ENCODE measurements around the gene EHBP1L1.

EHBP1L1 gene

GRCh38 chr11:65619281-65619928, 43.6 kb downstream of the EHBP1L1 start:
- TF ChIP-seq EZH2 (IDR thresholded peaks at IDR 0.05) (no peak), POLR2AphosphoS5 (IDR thresholded peaks at IDR 0.05; ENCODE audit: borderline replicate concordance, low read depth, low read length) (no peak), FOXP2 (optimal IDR thresholded peaks at IDR 0.05; ENCODE audit: control extremely low read depth, extremely low read length, insufficient read depth) (no peak)
- no peak overlapping the region for H3K9ac ChIP-seq (ENCODE audit: insufficient read length)
- H3K36me3 ChIP-seq (ENCODE audit: insufficient read depth, low read length), result peaks cover 21% of the 10 kb centered on the region; the same call in 1 of the 2 replicates
- H3K9me3 ChIP-seq (ENCODE audit: low read depth, low read length), result no peaks in the 10 kb centered on the region
- DNase-seq (ENCODE audit: low read depth, low spot score), result no peak
- H3K27ac ChIP-seq, result no peak overlapping the region
- no peak overlapping the region for H3K4me3 ChIP-seq

DNA sequence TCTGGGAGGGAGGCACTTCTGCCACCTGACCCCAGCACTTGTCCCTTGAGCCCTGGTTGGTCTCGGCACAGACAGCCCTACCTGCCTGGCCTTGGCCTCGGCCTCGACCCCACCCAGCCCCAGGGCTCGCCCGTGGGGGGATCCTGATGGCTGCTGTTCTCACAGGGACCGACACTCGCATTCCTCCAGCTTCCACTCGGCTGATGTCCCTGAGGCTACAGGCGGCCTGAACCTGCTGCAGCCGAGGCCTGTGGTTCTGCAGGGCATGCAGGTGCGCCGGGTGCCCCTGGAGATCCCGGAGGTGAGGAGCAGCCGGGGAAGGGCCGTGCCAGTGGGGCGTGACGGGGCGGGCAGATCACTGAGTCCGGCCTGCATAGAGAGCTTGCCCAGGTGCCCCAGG, 44.8 kb downstream of the EHBP1L1 start:
- TF ChIP-seq POLR2AphosphoS5 (IDR thresholded peaks at IDR 0.05; ENCODE audit: borderline replicate concordance, low read depth, low read length), result no peak
- Histone ChIP-seq H3K27ac (no peak overlapping the region), H3K4me3 (no peak overlapping the region), H3K9ac (ENCODE audit: insufficient read length) (no peak overlapping the region), H3K36me3 (ENCODE audit: insufficient read depth, low read length) (peaks cover 21% of the 10 kb centered on the region; the same call in 1 of the 2 replicates), H3K9me3 (ENCODE audit: low read depth, low read length) (no peaks in the 10 kb centered on the region)
- no peak for DNase-seq (ENCODE audit: low read depth, low spot score)

GRCh38 chr11:65621460-65621859, 45.6 kb downstream of the EHBP1L1 start:
- Histone ChIP-seq H3K4me3 (no peak overlapping the region), H3K27ac (no peak overlapping the region), H3K9ac (ENCODE audit: insufficient read length) (no peak overlapping the region), H3K9me3 (ENCODE audit: low read depth, low read length) (no peaks in the 10 kb centered on the region), H3K36me3 (ENCODE audit: insufficient read depth, low read length) (peaks cover 22% of the 10 kb centered on the region; the same call in 1 of the 2 replicates)
- no peak for DNase-seq (ENCODE audit: low read depth, low spot score)
- TF ChIP-seq POLR2AphosphoS5 (IDR thresholded peaks at IDR 0.05; ENCODE audit: borderline replicate concordance, low read depth, low read length), result no peak

- TF ChIP-seq FOXP2 (optimal IDR thresholded peaks at IDR 0.05; ENCODE audit: control extremely low read depth, extremely low read length, insufficient read depth), result no peak
- no peak for TF ChIP-seq POLR2AphosphoS5 (IDR thresholded peaks at IDR 0.05; ENCODE audit: borderline replicate concordance, low read depth, low read length)
- no peak for TF ChIP-seq EZH2 (IDR thresholded peaks at IDR 0.05)
- Histone ChIP-seq H3K4me3 (no peak overlapping the region), H3K36me3 (ENCODE audit: insufficient read depth, low read length) (peaks cover 26% of the 10 kb centered on the region; the same call in 1 of the 2 replicates), H3K9me3 (ENCODE audit: low read depth, low read length) (no peaks in the 10 kb centered on the region), H3K27ac (no peak overlapping the region), H3K9ac (ENCODE audit: insufficient read length) (no peak overlapping the region)
- no peak for DNase-seq (ENCODE audit: low read depth, low spot score)
Measured at GRCh38 chr11:65622011-65622410, 46.2 kb downstream of the EHBP1L1 start.

DNA sequence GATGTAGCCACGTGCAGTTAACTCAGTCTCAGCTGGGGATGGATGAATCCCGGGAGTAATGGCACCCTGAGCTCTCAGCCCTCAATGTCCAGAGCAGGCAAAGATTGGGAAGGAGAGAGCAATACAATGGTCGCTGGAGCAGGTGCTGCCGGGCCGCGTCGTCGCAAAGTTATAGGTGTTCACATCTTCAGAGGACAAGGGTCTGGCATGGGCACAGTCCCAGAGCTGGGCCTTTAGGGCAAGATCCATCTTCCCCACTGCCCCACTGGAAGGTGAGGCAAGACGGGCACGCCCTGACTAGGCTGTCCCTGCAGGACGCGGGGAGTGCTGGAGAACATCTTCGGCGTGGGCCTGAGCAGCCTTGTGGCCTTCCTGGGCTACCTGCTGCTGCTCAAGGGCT, 47.3 kb downstream of the EHBP1L1 start:
- TF ChIP-seq EZH2 (IDR thresholded peaks at IDR 0.05), result no peak
- TF ChIP-seq FOXP2 (optimal IDR thresholded peaks at IDR 0.05; ENCODE audit: control extremely low read depth, extremely low read length, insufficient read depth), result no peak
- no peak for TF ChIP-seq POLR2AphosphoS5 (IDR thresholded peaks at IDR 0.05; ENCODE audit: borderline replicate concordance, low read depth, low read length)
- peaks cover 23% of the 10 kb centered on the region; the same call in 1 of the 2 replicates for H3K36me3 ChIP-seq (ENCODE audit: insufficient read depth, low read length)
- H3K27ac ChIP-seq, result no peak overlapping the region
- no peak for DNase-seq (ENCODE audit: low read depth, low spot score)
- no peaks in the 10 kb centered on the region for H3K9me3 ChIP-seq (ENCODE audit: low read depth, low read length)
- H3K4me3 ChIP-seq, result no peak overlapping the region
- no peak overlapping the region for H3K9ac ChIP-seq (ENCODE audit: insufficient read length)

GRCh38 chr11:65623852-65624616, 48.2 kb downstream of the EHBP1L1 start:
- no peak for DNase-seq (ENCODE audit: low read depth, low spot score)
- Histone ChIP-seq H3K9me3 (ENCODE audit: low read depth, low read length) (no peaks in the 10 kb centered on the region), H3K9ac (ENCODE audit: insufficient read length) (no peak overlapping the region), H3K27ac (no peak overlapping the region), H3K36me3 (ENCODE audit: insufficient read depth, low read length) (peaks cover 21% of the 10 kb centered on the region; the same call in 1 of the 2 replicates), H3K4me3 (no peak overlapping the region)
- TF ChIP-seq POLR2AphosphoS5 (IDR thresholded peaks at IDR 0.05; ENCODE audit: borderline replicate concordance, low read depth, low read length), result no peak
- no peak for TF ChIP-seq FOXP2 (optimal IDR thresholded peaks at IDR 0.05; ENCODE audit: control extremely low read depth, extremely low read length, insufficient read depth)
- TF ChIP-seq EZH2 (IDR thresholded peaks at IDR 0.05), result no peak

DNA sequence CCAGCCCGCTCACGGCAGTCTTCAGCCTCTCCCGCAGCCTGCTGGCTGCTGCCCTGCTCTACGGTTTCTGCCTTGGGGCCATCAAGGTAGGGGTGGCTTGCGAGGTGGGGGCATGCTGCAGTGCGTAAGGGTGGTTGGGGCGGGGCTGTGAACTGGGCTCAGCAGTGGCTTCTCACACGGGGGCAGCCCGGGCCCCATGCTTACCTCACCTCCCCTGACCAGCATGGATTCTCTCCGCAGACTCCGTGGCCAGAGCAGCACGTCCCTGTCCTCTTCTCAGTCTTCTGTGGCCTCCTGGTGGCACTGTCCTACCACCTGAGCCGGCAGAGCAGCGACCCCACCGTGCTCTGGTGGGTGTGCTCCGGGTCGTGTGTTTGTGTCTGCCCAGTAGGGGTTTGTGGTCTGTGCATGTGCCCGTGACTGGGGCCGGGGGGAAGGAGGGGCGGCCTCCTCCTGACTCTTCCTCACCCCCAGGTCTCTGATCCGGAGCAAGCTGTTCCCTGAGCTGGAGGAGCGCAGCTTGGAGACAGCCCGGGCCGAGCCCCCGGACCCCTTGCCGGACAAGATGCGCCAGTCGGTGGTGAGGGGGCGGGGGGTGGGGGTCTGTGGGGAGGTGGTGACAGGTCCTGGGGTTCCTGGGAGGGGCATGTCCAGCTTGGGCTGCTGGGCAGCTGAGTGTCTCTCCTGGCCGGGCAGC, 49.2 kb downstream of the EHBP1L1 start:
- H3K4me3 ChIP-seq, result no peak overlapping the region
- H3K27ac ChIP-seq, result no peak overlapping the region
- peaks cover 29% of the 10 kb centered on the region; the same call in 1 of the 2 replicates for H3K36me3 ChIP-seq (ENCODE audit: insufficient read depth, low read length)
- DNase-seq (ENCODE audit: low read depth, low spot score), result no peak
- TF ChIP-seq EZH2 (IDR thresholded peaks at IDR 0.05), result no peak
- TF ChIP-seq FOXP2 (optimal IDR thresholded peaks at IDR 0.05; ENCODE audit: control extremely low read depth, extremely low read length, insufficient read depth), result no peak
- no peak for TF ChIP-seq POLR2AphosphoS5 (IDR thresholded peaks at IDR 0.05; ENCODE audit: borderline replicate concordance, low read depth, low read length)
- H3K9ac ChIP-seq (ENCODE audit: insufficient read length), result no peak overlapping the region
- H3K9me3 ChIP-seq (ENCODE audit: low read depth, low read length), result no peaks in the 10 kb centered on the region

DNA sequence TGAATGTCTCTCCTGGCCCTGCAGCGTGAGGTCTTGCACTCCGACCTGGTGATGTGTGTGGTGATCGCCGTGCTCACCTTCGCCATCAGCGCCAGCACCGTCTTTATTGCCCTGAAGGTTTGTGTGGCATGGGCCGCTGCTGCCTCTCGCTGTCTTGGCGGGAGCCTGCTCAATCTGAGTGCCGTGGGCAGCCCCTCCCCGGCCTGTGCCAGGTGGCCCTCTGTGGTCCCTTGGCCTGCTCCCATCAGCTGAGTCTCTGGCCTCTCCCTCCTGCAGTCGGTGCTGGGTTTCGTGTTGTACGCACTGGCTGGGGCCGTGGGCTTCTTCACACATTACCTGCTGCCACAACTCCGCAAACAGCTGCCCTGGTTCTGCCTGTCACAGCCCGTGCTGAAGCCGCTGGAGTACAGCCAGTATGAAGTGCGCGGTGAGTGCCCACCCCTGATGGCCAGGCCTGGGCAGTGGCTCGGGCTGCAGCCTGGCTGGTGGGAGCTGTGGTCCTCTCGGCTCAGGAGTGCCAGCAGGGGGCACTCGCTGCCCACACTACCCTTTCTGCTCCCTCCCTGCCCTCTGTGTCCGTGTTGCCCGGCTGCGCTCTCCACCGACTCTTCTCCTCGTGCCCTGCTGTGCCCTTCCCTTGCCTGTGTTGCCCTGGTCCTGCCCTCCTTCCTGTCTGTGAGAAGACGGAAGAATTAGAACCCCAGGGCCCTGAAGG, 49.9 kb downstream of the EHBP1L1 start:
- Histone ChIP-seq H3K9ac (ENCODE audit: insufficient read length) (no peak overlapping the region), H3K27ac (no peak overlapping the region), H3K36me3 (ENCODE audit: insufficient read depth, low read length) (peaks cover 34% of the 10 kb centered on the region; the same call in 1 of the 2 replicates), H3K9me3 (ENCODE audit: low read depth, low read length) (no peaks in the 10 kb centered on the region), H3K4me3 (no peak overlapping the region)
- DNase-seq (ENCODE audit: low read depth, low spot score), result no peak
- TF ChIP-seq POLR2AphosphoS5 (IDR thresholded peaks at IDR 0.05; ENCODE audit: borderline replicate concordance, low read depth, low read length), result no peak
- no peak for TF ChIP-seq EZH2 (IDR thresholded peaks at IDR 0.05)
- TF ChIP-seq FOXP2 (optimal IDR thresholded peaks at IDR 0.05; ENCODE audit: control extremely low read depth, extremely low read length, insufficient read depth), result no peak
